HT1080 (cell line): Measurements from ENCODE around the gene WDR77. TPM values are rescaled to one million over a fixed set of nuclear protein-coding genes. Genes with fewer than 3 reads are reported as not detected.
A peak's percentile ranks its signal among the peaks of the same experiment; 100 is the strongest.

Experiments
- DNase-seq: peaks from one replicate; pipeline ENCODE4 v3.0.0-alpha.2; 2015; ENCODE audit warnings: low read depth
- total RNA-seq: library from RNA; depleted of rRNA; stranded (reverse); fragments of >200 nt; shearing (Covaris generic); gene quantifications from 2 replicates; pipeline ENCODE4 v1.2.3, GENCODE V29; 2014

The WDR77 gene
- total RNA-seq, 1 experiment from 2014 or later: 129 TPM

DNA sequence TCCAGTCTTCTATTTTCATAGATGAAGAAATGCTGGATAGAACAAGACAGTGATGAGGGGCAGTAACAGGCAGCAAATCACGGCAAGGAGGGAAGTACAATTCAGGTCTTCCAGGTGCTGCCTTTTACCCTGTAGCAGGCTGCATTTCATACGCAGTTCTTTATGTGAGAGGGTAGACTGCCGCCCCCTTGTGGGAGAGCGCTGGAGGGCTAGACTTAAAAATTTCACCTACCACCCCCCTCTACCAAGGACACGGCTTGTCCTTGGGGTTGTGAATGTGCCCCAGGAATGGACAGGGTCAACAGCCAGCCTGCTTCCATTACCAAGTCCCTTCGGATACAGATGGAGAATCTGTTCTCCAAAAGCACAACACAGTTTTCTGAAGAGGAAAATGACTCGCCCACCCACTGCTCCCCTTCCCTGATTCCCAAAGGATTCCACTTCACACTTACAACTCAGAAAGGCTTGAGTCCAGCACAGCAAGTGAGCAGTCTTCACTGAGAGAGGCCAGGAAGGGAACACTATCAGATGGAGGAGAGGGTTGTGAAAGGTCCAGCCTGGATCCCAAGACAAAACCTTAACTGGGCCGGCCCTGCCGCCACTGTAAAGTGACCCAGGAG lies 7.4 kb downstream of the WDR77 start:
- peak; percentile 39 for DNase-seq

DNA sequence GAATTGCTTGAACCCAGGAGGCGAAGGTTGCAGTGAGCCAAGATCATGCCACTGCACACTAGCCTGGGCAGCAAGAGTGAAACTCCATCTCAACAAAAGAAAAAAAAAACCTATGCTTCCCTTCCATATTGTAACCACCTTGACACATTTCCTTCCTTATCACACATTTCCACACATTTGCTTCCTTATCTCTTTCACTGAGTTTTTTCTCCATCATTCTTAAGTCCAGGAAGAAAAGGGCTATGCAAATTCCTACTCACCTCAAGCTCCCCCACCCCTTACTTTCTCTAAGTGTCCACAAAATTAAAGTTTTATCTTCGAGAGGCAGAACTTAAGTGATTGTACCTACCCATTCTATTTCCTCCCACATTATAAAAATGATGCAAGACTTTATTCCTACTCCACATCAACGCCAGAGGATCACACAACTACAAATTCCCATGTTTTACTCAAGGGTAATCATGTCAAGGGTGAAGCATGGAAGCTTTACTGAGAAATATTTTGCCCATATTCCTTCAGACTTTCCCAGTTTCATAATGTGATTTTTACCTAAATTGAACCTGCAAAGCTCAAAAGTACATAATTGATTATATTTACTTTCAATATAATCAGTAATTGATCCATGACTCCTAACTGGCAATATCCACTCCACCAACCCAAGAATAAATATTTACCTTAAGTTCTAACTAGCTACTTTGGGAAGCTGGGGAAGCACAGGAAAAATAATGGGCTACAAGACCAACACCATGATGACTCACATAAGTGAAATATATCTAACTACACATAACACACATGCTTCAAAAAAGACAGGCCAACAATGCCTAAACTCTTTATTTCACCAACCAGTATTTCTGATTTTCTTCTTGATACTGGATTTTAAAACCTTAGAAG lies 9.3 kb downstream of the WDR77 start:
- no peak for DNase-seq

DNA sequence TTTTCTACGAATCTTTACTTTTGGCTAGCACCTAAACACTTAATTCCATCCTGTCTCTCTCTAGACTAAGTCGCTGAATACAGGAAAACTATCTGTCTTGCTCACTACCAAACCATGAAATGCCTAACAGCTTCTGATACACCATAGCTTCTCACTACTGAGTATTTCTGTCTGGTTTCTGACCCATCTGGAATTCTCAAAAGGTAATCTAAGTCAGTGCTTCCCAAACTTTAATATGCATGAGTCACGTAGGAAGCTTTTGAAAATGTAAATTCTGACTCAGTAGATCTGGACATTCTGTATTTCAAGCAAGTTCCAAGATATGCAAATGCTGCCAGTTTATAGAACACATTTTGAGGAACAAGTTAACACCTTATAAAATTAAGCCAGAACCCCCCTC lies 12.3 kb downstream of the WDR77 start:
- no peak for DNase-seq

DNA sequence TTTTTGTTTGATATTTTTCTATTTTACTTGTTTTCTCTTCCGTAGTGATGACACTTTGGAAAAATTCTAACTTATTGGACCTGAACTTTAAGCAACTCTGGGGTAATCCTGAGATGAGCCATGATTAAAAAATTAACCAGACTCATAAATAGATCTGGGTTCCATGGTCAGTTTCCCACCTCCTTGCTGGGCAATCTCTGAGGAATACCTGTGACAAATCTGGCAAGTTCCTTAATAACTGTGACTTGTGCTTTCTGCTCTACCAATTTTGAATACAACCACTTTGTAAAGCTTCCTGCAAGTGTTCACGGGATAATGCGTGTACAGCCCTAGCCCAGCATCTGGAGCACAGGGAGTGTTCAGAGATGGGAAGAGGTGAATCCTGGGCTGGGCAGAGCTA lies 24.8 kb downstream of the WDR77 start:
- no peak for DNase-seq

DNA sequence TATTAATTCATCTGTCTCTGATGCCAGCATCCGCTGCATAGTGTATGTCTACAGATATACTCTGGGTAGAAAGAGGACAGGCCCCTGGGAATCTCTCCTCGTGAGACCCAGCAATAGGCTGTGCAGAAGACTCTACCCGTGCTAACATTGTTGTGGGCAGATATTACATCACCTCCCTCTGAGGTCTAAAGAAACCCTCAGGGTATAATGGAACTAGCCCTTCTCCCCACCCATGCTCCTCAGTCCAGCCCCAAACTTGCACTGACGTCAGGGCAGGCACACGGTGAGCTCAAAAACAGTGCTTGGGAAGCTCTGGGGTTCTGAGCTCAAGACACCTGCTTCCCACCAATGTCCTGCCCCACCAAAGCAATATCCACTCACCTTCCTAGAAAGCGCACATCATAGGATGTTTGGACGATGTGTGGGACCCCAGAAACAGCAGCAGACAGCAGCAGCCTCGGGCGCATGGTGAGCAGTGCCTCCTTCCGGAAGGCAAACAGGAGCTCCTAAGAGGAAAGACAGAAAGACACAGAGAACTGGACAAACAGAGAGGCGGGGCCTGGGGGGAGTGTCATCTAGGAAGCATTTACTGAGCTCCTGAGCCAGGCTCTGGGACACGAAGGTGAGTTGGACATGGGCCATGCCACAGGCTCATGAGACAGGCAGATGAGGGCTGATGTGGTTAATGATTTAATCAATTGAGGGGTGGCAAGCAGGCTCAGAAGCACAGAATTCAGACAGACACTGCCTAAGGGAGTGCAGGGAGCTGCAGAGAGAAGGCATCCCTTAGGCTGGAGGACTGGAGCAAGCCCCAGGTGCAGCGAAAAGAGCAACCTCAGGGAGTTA lies 26.3 kb downstream of the WDR77 start:
- DNase-seq: peak; percentile 48

DNA sequence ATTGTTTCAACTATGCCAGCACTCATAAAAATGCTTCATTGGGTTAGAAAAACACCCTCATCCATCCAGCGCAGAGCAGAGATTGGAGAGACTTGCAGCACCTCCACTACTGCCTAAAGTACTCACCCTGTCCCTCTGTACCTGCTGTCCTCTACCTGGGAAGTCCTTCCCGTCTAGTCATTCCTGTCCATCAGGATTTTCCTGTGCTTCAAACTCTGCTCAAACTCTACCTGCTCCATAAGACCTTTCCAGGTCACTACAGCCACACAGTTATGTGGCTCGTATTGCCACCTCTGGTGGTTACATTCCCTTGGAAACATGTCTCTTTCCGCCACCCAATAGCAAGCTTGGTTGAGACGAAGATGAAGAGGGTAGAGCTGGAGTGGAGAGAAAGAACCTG lies 28.7 kb downstream of the WDR77 start:
- no peak for DNase-seq

DNA sequence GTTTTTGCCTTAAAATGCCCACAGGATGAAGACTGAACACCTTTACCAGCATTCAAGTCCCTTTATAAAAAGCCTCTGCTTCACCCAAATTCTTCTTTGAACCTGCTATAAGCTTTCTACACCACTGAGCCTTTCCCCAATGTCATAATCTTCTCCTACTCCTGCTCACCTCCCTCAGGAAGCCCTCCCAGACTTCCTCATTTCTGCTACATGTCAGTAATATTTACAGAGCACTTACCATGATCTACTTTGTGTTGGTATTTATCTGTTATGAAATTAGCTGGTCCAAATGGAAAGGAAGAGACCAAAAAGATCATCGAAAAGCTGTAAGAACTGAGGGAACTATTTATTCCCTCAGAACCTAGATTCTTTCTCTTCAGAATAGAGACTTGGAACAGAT lies 30.0 kb downstream of the WDR77 start:
- no peak for DNase-seq

DNA sequence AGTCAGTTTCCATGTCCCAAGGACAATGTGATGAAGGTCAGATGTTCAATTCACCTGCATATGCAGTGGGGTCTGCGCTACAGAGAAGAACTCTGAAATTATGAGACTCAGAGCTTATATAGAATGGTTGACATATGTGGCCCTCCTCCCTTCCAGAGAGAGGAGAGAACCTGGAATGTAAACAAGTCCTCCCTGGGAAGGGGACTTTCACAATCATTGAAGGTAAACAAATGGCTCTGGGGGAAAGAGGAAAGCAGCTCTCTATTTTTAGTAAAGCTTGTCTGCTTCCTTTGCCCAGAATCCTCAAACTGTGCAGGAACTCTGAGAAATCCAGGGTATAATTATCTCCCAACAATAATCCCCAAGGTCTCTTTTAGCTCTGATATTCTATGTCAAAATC lies 31.3 kb downstream of the WDR77 start:
- no peak for DNase-seq

DNA sequence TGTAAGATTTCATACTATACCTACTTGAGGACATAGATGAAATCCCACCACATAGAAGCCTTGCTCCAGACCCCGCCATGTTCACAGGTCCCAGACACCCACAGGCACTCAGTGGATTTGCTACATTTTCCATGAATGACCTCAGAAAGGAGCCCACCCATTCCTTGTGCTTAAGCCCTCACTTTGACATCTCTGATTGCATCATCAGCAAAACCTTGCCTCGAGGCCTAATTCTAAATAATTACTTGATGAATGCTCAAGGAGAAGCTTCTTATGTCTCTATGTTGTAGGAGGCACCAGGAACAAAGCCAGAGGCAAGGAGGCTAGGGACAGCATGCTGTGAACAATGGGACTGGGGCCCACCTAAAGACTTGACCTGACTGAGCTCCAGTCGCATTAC lies 33.6 kb downstream of the WDR77 start:
- no peak for DNase-seq

DNA sequence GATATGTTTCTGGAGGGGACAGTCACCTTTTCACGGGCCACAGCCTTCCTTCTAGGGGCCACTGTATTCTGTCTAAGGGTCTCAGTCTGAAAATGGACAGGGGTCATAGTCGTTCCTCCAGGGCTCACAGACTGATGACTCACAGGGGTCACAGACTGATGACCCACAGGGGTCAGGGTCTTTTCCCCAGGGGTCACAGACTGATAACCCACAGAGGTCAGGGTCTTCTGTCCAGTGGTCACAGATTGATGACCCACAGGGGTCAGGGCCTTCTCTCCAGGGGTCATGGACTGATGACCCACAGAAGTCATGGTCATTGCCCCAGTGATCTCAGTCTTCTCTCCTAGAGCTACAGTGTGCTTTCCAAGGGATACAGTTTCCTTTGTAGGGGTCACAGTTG lies 34.3 kb downstream of the WDR77 start:
- no peak for DNase-seq

DNA sequence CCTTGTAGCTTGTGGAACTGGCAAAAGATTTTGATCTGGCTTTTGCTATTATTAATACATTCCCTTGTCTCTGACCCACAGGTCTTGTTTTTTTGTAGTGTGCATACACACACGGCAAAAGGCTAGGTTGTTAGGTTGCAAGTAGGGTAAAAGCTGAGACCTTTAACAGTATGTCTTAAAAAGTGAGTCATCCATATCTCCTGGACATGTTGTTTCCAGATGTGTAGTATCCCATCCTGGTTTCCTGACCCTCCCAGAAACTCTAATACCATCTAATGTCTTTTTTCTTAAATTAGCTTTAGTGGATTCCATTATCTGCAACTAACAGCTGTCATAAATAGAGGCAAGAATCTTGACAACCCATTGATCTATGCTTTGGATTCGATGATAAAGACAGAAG lies 36.2 kb downstream of the WDR77 start:
- no peak for DNase-seq

DNA sequence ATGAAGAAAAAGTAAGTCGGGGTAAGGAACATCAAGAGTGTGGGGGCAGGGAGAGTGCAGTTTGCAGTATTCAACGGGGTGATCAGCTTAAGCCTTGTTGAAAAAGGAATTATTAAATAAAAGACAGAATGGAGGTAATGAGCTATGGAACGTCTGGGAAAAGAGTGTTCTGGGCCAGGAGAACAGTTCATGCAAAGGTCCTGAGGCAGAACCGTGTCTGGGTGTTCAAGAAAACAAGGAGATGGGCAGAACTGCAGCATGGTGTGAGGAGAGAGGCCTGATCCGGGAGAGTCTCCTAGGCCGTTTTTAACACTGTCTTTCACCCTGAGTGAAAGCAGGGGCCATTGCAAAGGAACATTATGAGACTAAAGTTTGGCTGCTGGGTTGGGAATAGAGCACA lies 41.8 kb downstream of the WDR77 start:
- no peak for DNase-seq

DNA sequence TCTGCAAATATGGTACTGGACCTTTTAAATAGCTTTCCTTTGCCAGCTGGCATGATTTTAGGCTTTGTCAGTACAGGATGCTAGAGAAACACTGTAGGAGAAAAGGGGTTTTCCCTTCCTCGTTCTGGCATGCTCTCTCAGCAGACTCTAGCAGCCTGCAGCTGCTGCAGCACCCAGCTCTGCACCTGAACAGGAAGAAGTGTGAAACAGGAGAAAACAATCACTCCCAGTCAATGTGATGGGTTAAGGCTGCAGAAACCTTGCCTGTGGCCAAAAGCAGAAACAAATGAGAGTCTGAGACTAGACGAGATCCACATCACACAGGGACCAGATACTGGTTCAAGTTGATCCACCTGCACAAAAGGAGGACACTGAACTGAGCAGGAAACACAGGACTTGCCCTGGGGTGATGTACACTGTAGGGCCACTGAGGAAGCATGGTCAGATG lies 42.7 kb downstream of the WDR77 start:
- no peak for DNase-seq

DNA sequence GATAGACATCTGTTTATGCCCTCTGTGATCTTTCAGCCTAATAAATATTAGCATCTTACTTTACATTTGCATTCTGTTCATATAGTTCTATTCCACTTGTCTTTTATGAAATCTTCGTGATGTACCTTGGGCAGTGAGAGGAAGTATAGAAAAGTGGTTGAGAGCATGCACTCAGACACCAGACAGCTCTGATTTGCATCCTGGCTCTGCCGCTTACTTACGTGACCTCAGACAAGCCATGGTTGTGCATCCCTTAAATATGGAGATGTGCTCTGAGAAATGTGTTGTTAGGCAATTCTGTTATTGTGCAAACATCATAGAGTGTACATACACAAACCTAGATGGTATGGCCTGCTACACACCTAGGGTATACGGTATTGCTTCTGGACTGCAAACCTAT lies 44.5 kb downstream of the WDR77 start:
- DNase-seq: no peak

DNA sequence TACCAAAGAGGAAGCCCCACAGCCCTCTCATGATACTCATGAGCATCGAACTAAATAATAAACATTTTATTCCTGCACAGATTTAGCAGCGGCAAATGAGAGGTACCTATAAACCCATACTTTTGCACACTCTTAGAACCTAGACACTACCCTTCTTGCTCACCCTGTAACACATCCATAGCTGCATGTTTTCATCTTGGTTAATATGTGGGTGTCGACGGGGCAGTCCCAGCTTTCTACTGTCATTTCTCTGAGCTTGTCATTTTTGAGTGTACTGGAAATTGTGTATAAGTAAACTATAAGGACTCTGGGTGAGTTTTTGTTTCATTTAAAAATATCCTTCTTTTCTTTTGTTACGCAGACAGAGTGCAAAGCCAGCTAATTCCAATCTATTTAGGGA lies 47.0 kb downstream of the WDR77 start:
- DNase-seq: no peak

DNA sequence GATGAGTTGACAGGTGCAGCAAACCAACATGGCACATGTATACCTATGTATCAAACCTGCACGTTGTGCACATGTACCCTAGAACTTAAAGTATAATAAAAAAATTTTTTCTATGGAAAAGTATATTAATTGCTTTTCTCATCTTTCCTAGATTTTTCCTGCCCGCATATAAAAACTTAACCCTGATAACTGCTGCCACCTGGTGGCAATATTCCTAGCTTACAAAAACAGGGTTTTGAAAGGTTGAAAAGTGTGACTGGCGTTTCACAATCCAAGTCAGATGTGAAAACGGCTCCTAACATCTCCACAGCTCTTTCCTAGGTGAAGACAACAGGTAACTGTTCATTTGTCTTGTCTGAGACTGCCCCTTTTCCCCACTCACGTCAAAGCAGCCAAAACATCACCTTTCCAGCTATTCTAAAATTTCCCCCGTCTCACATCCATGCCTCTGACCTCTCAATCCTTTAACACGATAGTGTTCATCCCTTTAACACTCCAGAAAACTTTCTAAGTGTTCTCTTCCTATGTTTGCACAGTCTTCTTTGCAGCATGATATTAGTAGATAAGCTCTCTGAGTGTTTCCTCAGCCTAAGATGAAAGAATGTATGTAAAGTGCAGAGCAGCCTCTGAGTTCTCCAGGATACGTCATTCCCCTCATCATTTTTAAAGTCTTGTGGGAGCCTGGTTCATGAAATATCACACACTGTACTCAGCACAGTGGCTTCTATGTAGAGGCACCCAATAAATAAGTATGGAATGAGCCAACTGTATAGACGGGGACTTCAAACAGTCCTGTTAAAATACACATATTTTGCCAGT lies 49.1 kb downstream of the WDR77 start:
- DNase-seq: peak; percentile 38

DNA sequence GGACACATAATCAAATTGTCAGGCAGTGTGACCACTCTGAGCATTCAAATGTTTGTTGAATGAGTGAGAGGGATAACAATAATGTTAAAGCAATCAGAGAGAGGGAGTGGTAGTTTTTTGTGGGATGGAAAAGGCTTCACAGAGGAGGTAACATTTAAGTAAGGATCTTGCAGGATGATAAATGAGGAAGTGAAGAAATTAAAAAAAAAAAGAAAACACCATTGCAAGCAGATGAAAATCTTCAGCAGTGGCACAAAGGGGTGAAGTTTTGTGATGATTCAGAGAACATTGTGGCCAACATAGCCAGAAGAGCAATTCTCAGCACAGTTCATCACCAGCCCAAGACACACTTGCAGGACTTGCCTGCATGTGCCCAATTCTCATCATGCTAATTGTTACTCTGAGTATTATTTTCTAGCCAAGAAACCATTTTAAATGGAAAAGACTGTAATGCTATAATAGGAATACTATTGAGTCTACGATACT lies 56.6 kb downstream of the WDR77 start:
- no peak for DNase-seq

DNA sequence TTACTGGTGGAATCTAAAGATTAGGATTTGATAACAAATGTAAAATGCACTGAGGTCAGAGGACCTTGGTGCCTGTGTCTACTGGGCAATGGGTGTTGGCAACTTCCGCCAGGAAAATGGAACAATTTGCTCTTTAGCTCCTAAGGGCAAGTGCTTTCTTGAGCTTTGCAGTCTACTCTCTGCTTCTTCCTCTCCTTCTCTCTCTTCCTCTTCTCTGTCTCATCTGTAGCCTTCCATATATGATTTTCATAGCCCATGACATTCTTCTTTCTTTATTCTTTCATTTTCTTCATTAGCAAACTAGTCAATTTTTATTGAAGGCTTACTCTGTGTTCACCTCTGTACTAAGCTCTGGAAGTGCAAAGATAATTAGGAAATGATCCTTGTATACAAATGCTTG lies 57.0 kb downstream of the WDR77 start:
- no peak for DNase-seq
